ENCODE data around the gene OR8H3. TPM values are rescaled to one million over a fixed set of nuclear protein-coding genes. Genes with fewer than 3 reads are reported as not detected.

OR8H3 gene, protein sequence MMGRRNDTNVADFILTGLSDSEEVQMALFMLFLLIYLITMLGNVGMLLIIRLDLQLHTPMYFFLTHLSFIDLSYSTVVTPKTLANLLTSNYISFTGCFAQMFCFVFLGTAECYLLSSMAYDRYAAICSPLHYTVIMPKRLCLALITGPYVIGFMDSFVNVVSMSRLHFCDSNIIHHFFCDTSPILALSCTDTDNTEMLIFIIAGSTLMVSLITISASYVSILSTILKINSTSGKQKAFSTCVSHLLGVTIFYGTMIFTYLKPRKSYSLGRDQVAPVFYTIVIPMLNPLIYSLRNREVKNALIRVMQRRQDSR
- not detected for total RNA-seq
- not detected for polyA plus RNA-seq (2013, experiment 1 of 2)
- polyA plus RNA-seq (2013, experiment 2 of 2) = not detected
- total RNA-seq = 0 reads per million in 172 experiments

GRCh38 chr11:56122073-56122472 lies at the start of gene OR8H3:
Gene OR8H3, plus strand, starts transcription at chr11:56122373. Its CDS starts 0 bp downstream, at chr11:56122373.
- CTCF ChIA-PET = no interaction called here

GRCh38 chr11:56089697-56090096 lies 32.5 kb upstream of the OR8H3 start:
- no peak overlapping the region for H3K27ac Mint-ChIP-seq
- no peaks in the 10 kb centered on the region for H3K27me3 ChIP-seq (ENCODE audit: control insufficient read depth in 1 of 2, insufficient read depth in 2 of 2, low read length in 2 of 2)
- no peaks in the 10 kb centered on the region for H3K36me3 ChIP-seq (ENCODE audit: insufficient read depth, low read length)
- ATAC-seq (ENCODE audit: poor library complexity) (no peak), DNase-seq (no peak)
- H3K27me3 Mint-ChIP-seq = no peaks in the 10 kb centered on the region
- H3K9me3 Mint-ChIP-seq = peaks cover 6% of the 10 kb centered on the region
- no peak overlapping the region for H3K4me3 Mint-ChIP-seq
- no peaks in the 10 kb centered on the region for H3K36me3 Mint-ChIP-seq (ENCODE audit: low read depth)
- peaks cover 0 to 3% of the 10 kb centered on the region in 2 experiments for H3K9me3 ChIP-seq (ENCODE audit: control insufficient read depth in 1 of 2, insufficient read depth in 1 of 2, low read length in 2 of 2)
- no peak overlapping the region for H3K27ac ChIP-seq (ENCODE audit: low read depth in 1 of 2, low read length in 2 of 2)
- no peak overlapping the region for H3K4me3 ChIP-seq (ENCODE audit: low read length)
- intact Hi-C loops (cut with DNase I, micrococcal nuclease) = no loop called here
- ChIA-PET POLR2A (no interaction called here), CTCF (no interaction called here)
- TF ChIP-seq, protein P1, sequence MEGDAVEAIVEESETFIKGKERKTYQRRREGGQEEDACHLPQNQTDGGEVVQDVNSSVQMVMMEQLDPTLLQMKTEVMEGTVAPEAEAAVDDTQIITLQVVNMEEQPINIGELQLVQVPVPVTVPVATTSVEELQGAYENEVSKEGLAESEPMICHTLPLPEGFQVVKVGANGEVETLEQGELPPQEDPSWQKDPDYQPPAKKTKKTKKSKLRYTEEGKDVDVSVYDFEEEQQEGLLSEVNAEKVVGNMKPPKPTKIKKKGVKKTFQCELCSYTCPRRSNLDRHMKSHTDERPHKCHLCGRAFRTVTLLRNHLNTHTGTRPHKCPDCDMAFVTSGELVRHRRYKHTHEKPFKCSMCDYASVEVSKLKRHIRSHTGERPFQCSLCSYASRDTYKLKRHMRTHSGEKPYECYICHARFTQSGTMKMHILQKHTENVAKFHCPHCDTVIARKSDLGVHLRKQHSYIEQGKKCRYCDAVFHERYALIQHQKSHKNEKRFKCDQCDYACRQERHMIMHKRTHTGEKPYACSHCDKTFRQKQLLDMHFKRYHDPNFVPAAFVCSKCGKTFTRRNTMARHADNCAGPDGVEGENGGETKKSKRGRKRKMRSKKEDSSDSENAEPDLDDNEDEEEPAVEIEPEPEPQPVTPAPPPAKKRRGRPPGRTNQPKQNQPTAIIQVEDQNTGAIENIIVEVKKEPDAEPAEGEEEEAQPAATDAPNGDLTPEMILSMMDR (IDR thresholded peaks at IDR 0.05) = no peak
- H3K4me1 ChIP-seq (ENCODE audit: insufficient read depth, low read length) = no peaks in the 10 kb centered on the region
- no peaks in the 10 kb centered on the region for H3K4me1 Mint-ChIP-seq (ENCODE audit: low read depth)

More at GRCh38 chr11:56122073-56122472, at the start of gene OR8H3:
- Mint-ChIP-seq H3K9me3 (peaks cover 9% of the 10 kb centered on the region), H3K36me3 (ENCODE audit: low read depth) (no peaks in the 10 kb centered on the region), H3K4me3 (no peak within 1 kb of the TSS), H3K27me3 (no peaks in the 10 kb centered on the region), H3K27ac (no peak within 1 kb of the TSS), H3K4me1 (ENCODE audit: low read depth) (no peaks in the 10 kb centered on the region)
- Histone ChIP-seq H3K36me3 (ENCODE audit: insufficient read depth, low read length) (no peaks in the 10 kb centered on the region), H3K27me3 (ENCODE audit: control insufficient read depth in 1 of 2, insufficient read depth in 2 of 2, low read length in 2 of 2) (no peaks in the 10 kb centered on the region), H3K27ac (ENCODE audit: low read depth in 1 of 2, low read length in 2 of 2) (no peak within 1 kb of the TSS), H3K4me3 (ENCODE audit: low read length) (no peak within 1 kb of the TSS), H3K9me3 (ENCODE audit: control insufficient read depth in 1 of 2, insufficient read depth in 1 of 2, low read length in 2 of 2) (peaks cover 0 to 4% of the 10 kb centered on the region in 2 experiments), H3K4me1 (ENCODE audit: insufficient read depth, low read length) (no peaks in the 10 kb centered on the region)
- no peak for ATAC-seq (ENCODE audit: poor library complexity)
- POLR2A ChIA-PET = no interaction called here
- no peak for DNase-seq
- intact Hi-C loops (cut with DNase I, micrococcal nuclease) = no loop called here
- TF ChIP-seq, protein P1 (IDR thresholded peaks at IDR 0.05) = no peak

DNA sequence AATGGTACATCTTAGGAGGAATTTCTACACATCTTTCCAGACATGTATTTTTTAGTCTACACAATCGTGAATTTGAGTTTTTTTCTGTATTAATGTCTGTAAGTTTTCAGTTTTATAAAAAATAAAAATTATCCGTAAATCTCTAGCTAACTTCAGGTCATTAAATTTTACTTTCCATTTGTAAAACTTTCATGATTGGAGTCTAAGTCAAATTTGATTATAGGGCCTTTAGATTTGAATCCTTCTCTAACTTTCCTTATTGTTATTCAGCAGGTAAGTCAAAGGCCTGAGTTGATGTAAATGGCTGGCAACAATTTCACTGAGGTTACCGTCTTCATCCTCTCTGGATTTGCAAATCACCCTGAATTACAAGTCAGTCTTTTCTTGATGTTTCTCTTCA lies 29.2 kb upstream of the OR8H3 start, which contains the start of gene OR8I2:
TSS of gene OR8I2 (plus strand) at position 301 of the 400 bp plus-strand sequence. CDS start at position 301, 0 bp downstream.
- no peak within 1 kb of the TSS for H3K27ac ChIP-seq (ENCODE audit: low read depth in 1 of 2, low read length in 2 of 2)
- no peaks in the 10 kb centered on the region for H3K4me1 Mint-ChIP-seq (ENCODE audit: low read depth)
- H3K4me3 ChIP-seq (ENCODE audit: low read length) = no peak within 1 kb of the TSS
- H3K4me3 Mint-ChIP-seq = no peak within 1 kb of the TSS
- CTCF ChIA-PET = no interaction called here
- no peaks in the 10 kb centered on the region for H3K27me3 Mint-ChIP-seq
- no peak for ATAC-seq (ENCODE audit: poor library complexity)
- no peak for DNase-seq
- H3K36me3 ChIP-seq (ENCODE audit: insufficient read depth, low read length) = no peaks in the 10 kb centered on the region
- TF ChIP-seq, protein P1 (IDR thresholded peaks at IDR 0.05) = no peak
- peaks cover 0 to 3% of the 10 kb centered on the region in 2 experiments for H3K9me3 ChIP-seq (ENCODE audit: control insufficient read depth in 1 of 2, insufficient read depth in 1 of 2, low read length in 2 of 2)
- H3K4me1 ChIP-seq (ENCODE audit: insufficient read depth, low read length) = no peaks in the 10 kb centered on the region
- peaks cover 8% of the 10 kb centered on the region for H3K9me3 Mint-ChIP-seq
- no peaks in the 10 kb centered on the region for H3K36me3 Mint-ChIP-seq (ENCODE audit: low read depth)
- intact Hi-C loops (cut with DNase I, micrococcal nuclease) = no loop called here
- POLR2A ChIA-PET = no interaction called here
- no peak within 1 kb of the TSS for H3K27ac Mint-ChIP-seq
- H3K27me3 ChIP-seq (ENCODE audit: control insufficient read depth in 1 of 2, insufficient read depth in 2 of 2, low read length in 2 of 2) = no peaks in the 10 kb centered on the region
